ENCODE results near the gene BLNK. TPM values are rescaled to one million over a fixed set of nuclear protein-coding genes. Genes with fewer than 3 reads are reported as not detected.
"Not testable (repeated sequence)": the region's sequence is repeated elsewhere in the genome, so short reads cannot be mapped to it uniquely, and the experiment has no call there.

BLNK gene
- total and polyA plus RNA-seq, 9 donors, result 1.2 to 3.2 (median 1.6) TPM

DNA sequence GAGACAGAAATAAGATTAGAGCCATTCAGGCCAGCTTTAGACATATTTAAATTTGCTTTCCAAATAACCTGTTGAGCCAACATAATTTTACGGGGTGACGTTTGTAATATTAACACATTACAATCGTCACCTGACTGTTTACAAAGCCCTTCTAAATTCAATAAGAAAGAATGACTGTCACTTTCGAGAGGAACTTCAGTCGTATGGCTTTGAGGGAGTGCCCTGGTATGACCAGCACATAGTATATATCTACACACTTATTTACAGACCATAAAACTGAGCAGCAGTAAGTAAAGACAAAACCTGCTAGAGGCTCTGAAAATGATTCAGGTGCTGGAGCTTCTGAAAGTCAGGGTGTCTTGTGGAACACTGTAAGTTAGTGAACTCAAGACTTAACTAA is 62.4 kb downstream of the BLNK start:
- H3K4me3 ChIP-seq (ENCODE audit: low read length), result no peak overlapping the region
- H3K27me3 ChIP-seq (ENCODE audit: control insufficient read depth, insufficient read depth, low read length), result no peaks in the 10 kb centered on the region
- DNase-seq, result no peak
- no peaks in the 10 kb centered on the region for H3K4me1 ChIP-seq (ENCODE audit: control insufficient read depth, insufficient read depth, low read length)
- 90% methylated on average over 2 of the region's 5 CpGs for WGBS (ENCODE audit: insufficient coverage)
- no peak overlapping the region for H3K27ac ChIP-seq (ENCODE audit: low read length)
- H3K9me3 ChIP-seq (replicated peaks; ENCODE audit: control insufficient read depth, low read depth, low read length), result no peaks in the 10 kb centered on the region
- no peaks in the 10 kb centered on the region for H3K36me3 ChIP-seq (ENCODE audit: control insufficient read depth, insufficient read depth, low read length)

DNA sequence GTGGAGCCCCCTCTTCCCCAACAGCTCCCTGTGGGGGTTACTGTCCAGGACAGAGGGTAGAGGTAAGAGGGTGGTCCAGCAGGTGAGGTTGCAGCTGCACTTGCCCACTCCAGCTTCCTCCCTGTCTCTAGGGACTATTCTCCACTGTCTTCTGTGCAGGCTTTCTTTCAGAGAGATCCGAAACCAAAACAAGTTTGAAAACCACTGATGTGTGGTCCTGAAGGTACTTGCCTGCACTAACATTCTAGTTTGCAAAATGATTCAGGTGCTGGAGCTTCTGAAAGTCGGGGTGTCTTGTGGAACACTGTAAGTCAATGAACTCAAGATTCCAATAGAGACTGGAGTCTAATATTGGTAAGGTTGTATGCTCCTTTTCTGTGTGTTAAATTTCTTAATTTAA is 63.1 kb downstream of the BLNK start:
- H3K36me3 ChIP-seq (ENCODE audit: control insufficient read depth, insufficient read depth, low read length), result no peaks in the 10 kb centered on the region
- H3K27ac ChIP-seq (ENCODE audit: low read length), result no peak overlapping the region
- no peaks in the 10 kb centered on the region for H3K4me1 ChIP-seq (ENCODE audit: control insufficient read depth, insufficient read depth, low read length)
- no peaks in the 10 kb centered on the region for H3K27me3 ChIP-seq (ENCODE audit: control insufficient read depth, insufficient read depth, low read length)
- WGBS (ENCODE audit: insufficient coverage), result 71% methylated on average over 1 of the region's 2 CpGs
- no peak overlapping the region for H3K4me3 ChIP-seq (ENCODE audit: low read length)
- no peaks in the 10 kb centered on the region for H3K9me3 ChIP-seq (replicated peaks; ENCODE audit: control insufficient read depth, low read depth, low read length)
- DNase-seq, result no peak

DNA sequence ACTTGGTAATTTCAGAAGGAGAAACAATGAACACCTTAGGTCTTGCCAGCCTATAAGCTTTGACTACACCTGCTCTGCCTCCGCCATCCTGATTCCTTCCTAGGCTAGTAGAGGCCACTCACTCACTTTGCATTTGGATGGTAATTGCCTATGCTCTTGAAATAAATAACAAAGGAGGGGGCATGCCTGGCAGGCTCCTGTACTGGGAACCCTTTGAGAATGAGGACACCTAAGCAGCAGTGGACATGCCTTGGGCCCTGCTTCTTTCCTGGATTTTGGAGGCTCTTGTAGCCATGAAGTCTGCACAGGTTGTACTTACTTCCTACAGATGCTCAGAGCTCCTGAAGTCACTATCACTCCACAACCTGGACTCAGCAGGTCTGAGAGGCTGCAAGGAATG is 65.8 kb downstream of the BLNK start:
- Histone ChIP-seq H3K9me3 (replicated peaks; ENCODE audit: control insufficient read depth, low read depth, low read length) (no peaks in the 10 kb centered on the region), H3K27ac (ENCODE audit: low read length) (no peak overlapping the region), H3K4me1 (ENCODE audit: control insufficient read depth, insufficient read depth, low read length) (no peaks in the 10 kb centered on the region), H3K4me3 (ENCODE audit: low read length) (no peak overlapping the region), H3K36me3 (ENCODE audit: control insufficient read depth, insufficient read depth, low read length) (no peaks in the 10 kb centered on the region), H3K27me3 (ENCODE audit: control insufficient read depth, insufficient read depth, low read length) (no peaks in the 10 kb centered on the region)
- DNase-seq, result no peak
- WGBS (ENCODE audit: insufficient coverage), result no CpG with 5 or more reads among the region's 1 CpG

DNA sequence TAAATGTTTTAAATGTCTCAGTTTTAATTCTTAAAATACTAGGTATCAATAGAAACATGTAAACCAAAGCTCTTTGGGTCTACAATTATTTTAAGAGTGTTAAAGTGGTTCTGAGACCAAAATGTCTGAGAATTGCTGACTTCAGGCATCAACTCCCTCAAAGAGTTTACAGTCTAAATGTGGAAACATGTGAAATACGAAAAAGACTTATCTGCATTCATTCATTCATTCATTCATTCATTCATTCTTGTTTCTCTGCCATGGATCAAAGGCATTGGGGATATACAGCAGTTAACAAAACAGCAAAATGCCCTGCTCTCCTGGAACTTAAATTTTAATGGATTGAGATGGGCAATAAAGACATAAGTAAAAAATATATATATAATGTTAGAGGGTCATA is 69.8 kb downstream of the BLNK start:
- Histone ChIP-seq H3K27me3 (ENCODE audit: control insufficient read depth, insufficient read depth, low read length) (no peaks in the 10 kb centered on the region), H3K9me3 (replicated peaks; ENCODE audit: control insufficient read depth, low read depth, low read length) (no peaks in the 10 kb centered on the region), H3K36me3 (ENCODE audit: control insufficient read depth, insufficient read depth, low read length) (no peaks in the 10 kb centered on the region), H3K4me3 (ENCODE audit: low read length) (no peak overlapping the region), H3K27ac (ENCODE audit: low read length) (no peak overlapping the region), H3K4me1 (ENCODE audit: control insufficient read depth, insufficient read depth, low read length) (no peaks in the 10 kb centered on the region)
- DNase-seq, result no peak
- WGBS (ENCODE audit: insufficient coverage), result no CpG with 5 or more reads among the region's 1 CpG

DNA sequence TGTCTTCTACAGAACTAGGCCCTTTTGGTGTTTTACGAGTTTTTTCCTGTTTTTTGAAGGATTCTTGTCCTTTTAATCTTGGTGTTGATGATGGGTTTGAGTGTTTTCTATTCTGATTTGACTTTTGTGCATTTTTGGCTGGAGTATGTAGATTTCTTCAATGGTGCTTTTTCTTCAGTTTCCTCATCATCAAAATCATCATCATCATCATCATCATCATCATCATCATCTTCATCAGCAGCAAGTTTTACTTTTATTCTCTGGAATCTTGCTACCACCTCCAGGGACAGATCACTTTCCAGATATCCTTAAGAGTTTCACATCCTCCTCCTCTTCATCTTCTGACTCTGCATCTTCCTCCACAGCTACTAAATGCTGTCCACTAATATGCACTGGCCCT is 81.9 kb downstream of the BLNK start:
- not testable (repeated sequence) for H3K27me3 ChIP-seq (ENCODE audit: control insufficient read depth, insufficient read depth, low read length); H3K4me3 ChIP-seq (ENCODE audit: low read length); H3K4me1 ChIP-seq (ENCODE audit: control insufficient read depth, insufficient read depth, low read length); H3K36me3 ChIP-seq (ENCODE audit: control insufficient read depth, insufficient read depth, low read length); DNase-seq; H3K27ac ChIP-seq (ENCODE audit: low read length); H3K9me3 ChIP-seq (replicated peaks; ENCODE audit: control insufficient read depth, low read depth, low read length)
- no CpG with 5 or more reads among the region's 1 CpG for WGBS (ENCODE audit: insufficient coverage)

DNA sequence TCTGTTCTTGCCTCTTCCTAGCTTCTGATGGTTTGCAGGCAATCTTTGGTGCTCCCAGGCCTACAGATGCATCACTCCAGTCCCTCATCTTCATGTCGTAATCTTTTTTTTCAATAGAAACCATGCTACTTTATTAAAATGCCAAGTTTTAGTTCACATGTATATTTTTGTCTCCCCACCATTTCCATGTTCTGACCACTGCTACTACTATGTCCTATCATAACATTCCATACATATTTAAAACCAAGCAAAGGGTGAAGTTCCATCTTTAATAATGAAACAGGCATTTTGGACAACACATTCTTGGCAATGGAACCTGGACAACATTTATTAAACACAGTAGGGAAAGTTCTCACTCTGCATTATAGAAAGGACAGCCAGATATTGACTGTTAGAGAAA is 82.5 kb downstream of the BLNK start:
- no peaks in the 10 kb centered on the region for H3K27me3 ChIP-seq (ENCODE audit: control insufficient read depth, insufficient read depth, low read length)
- no peak overlapping the region for H3K4me3 ChIP-seq (ENCODE audit: low read length)
- no peaks in the 10 kb centered on the region for H3K4me1 ChIP-seq (ENCODE audit: control insufficient read depth, insufficient read depth, low read length)
- no peak overlapping the region for H3K27ac ChIP-seq (ENCODE audit: low read length)
- no peaks in the 10 kb centered on the region for H3K9me3 ChIP-seq (replicated peaks; ENCODE audit: control insufficient read depth, low read depth, low read length)
- no peaks in the 10 kb centered on the region for H3K36me3 ChIP-seq (ENCODE audit: control insufficient read depth, insufficient read depth, low read length)
- WGBS (ENCODE audit: insufficient coverage), result 82% methylated on average over 1 of the region's 1 CpG
- DNase-seq, result no peak

DNA sequence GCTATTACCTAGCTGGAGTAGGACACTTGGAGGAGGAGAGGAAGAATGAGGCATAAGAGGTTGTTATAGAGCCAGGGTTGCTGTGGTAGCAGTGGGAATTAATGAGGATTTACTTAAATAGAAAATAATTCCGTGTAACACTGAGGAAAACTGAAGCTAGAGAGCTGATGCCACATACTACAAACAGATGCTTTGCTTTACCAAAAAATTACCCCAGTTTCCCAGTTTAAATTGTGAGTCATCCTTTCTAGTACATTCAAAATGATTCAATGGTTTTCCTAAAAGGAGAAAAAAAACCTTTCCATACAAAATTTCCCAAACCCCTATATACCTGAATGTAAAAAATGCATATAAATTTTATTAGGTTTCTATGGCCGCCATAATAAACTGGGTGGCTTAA is 82.9 kb downstream of the BLNK start:
- WGBS (ENCODE audit: insufficient coverage), result no CpG with 5 or more reads among the region's 2 CpGs
- no peaks in the 10 kb centered on the region for H3K9me3 ChIP-seq (replicated peaks; ENCODE audit: control insufficient read depth, low read depth, low read length)
- no peaks in the 10 kb centered on the region for H3K4me1 ChIP-seq (ENCODE audit: control insufficient read depth, insufficient read depth, low read length)
- H3K4me3 ChIP-seq (ENCODE audit: low read length), result no peak overlapping the region
- no peak for DNase-seq
- no peaks in the 10 kb centered on the region for H3K27me3 ChIP-seq (ENCODE audit: control insufficient read depth, insufficient read depth, low read length)
- no peaks in the 10 kb centered on the region for H3K36me3 ChIP-seq (ENCODE audit: control insufficient read depth, insufficient read depth, low read length)
- H3K27ac ChIP-seq (ENCODE audit: low read length), result no peak overlapping the region

DNA sequence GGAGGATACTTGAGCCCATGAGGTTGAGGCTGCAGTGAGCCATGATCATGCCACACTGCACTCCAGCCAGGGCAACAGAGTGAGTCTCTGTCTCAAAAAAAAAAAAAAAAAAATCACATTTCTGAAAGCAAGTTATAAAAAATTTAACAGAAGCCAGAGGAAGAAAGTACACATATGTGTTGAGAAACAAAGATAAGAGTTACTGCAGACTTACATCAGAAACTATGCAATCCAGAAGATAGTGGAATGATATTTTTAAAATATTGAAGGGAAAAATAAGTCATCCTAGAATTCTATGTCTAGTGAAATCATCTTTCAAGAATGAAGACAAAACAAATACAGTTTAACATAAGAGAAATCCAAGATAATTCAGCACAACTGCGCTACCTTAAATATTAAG is 94.4 kb downstream of the BLNK start:
- H3K27ac ChIP-seq (ENCODE audit: low read length), result no peak overlapping the region

DNA sequence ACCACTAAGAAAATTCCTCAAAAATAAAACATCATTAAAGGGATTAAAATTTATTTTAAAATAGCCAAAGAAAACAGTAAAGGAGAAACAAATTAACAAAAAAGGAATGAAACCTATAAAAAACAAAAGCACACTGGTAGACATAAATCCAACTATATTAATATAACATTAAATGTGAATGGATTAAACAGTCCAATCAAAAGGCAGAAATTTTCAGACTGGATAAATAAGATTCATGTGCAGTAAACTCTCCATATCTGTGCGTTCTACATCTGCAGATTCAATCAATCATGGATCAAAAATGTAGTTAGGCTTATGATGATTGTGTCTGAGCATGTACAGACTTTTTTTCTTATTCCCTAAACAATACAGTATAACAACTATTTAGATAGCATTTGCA is 98.7 kb downstream of the BLNK start:
- H3K27me3 ChIP-seq (ENCODE audit: control insufficient read depth, insufficient read depth, low read length), result no peaks in the 10 kb centered on the region
- DNase-seq, result no peak
- H3K36me3 ChIP-seq (ENCODE audit: control insufficient read depth, insufficient read depth, low read length), result no peaks in the 10 kb centered on the region
- peaks cover 18% of the 10 kb centered on the region for H3K9me3 ChIP-seq (replicated peaks; ENCODE audit: control insufficient read depth, low read depth, low read length)
- H3K4me3 ChIP-seq (ENCODE audit: low read length), result no peak overlapping the region
- H3K4me1 ChIP-seq (ENCODE audit: control insufficient read depth, insufficient read depth, low read length), result no peaks in the 10 kb centered on the region
- no peak overlapping the region for H3K27ac ChIP-seq (ENCODE audit: low read length)
- WGBS (ENCODE audit: insufficient coverage), result no CpG with 5 or more reads among the region's 1 CpG

More for the DNA sequence above, 94.4 kb downstream of the BLNK start:
- WGBS (ENCODE audit: insufficient coverage), result no CpG with 5 or more reads among the region's 1 CpG
- Histone ChIP-seq H3K4me1 (ENCODE audit: control insufficient read depth, insufficient read depth, low read length) (no peaks in the 10 kb centered on the region), H3K36me3 (ENCODE audit: control insufficient read depth, insufficient read depth, low read length) (no peaks in the 10 kb centered on the region), H3K27me3 (ENCODE audit: control insufficient read depth, insufficient read depth, low read length) (no peaks in the 10 kb centered on the region), H3K4me3 (ENCODE audit: low read length) (no peak overlapping the region), H3K9me3 (replicated peaks; ENCODE audit: control insufficient read depth, low read depth, low read length) (peaks cover 8% of the 10 kb centered on the region)
- no peak for DNase-seq

DNA sequence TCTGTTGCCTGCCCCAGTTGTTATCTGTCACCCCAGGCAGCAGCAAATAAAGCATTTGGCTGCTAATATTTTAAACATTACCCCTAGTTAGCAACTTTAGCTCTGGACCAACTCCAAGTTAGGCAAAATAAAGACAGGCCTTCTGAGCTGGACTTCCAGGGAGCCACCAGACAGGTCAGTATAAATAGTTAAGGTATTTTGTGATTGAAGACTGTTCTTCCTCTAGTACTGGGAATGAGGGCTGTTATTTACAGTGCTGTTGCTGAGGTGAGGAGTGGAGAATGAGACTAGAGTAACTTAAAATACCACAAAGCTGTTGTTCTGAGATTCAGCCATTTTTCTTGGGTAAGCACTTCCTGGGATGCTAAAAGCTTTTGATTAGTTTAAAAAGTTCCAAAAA is 101.1 kb downstream of the BLNK start:
- Histone ChIP-seq H3K4me1 (ENCODE audit: control insufficient read depth, insufficient read depth, low read length) (no peaks in the 10 kb centered on the region), H3K4me3 (ENCODE audit: low read length) (no peak overlapping the region), H3K36me3 (ENCODE audit: control insufficient read depth, insufficient read depth, low read length) (no peaks in the 10 kb centered on the region), H3K9me3 (replicated peaks; ENCODE audit: control insufficient read depth, low read depth, low read length) (peaks cover 13% of the 10 kb centered on the region), H3K27me3 (ENCODE audit: control insufficient read depth, insufficient read depth, low read length) (no peaks in the 10 kb centered on the region), H3K27ac (ENCODE audit: low read length) (no peak overlapping the region)
- DNase-seq, result no peak

DNA sequence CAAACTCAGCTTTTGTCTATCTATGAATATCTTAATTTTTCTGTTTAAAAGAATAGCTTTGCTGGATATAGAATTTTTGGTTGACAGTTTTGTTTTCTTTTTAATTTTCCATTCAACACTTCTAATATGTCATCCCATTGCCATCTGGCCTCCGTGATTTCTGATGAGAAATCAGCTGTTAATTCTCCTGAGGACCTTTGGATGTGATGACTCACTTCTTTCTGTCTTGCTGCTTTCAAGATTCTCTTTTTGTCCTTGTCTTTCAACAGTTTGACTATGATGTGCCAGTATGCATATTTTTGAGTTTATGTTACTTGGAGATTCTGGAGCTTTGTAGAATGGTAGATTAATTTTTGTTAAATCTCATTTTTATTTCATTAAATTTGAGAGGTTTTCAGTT is 102.8 kb downstream of the BLNK start:
- peaks cover 11% of the 10 kb centered on the region for H3K9me3 ChIP-seq (replicated peaks; ENCODE audit: control insufficient read depth, low read depth, low read length)
- no peak overlapping the region for H3K4me3 ChIP-seq (ENCODE audit: low read length)
- no peaks in the 10 kb centered on the region for H3K27me3 ChIP-seq (ENCODE audit: control insufficient read depth, insufficient read depth, low read length)
- WGBS (ENCODE audit: insufficient coverage), result no CpG with 5 or more reads among the region's 1 CpG
- no peak for DNase-seq
- no peaks in the 10 kb centered on the region for H3K36me3 ChIP-seq (ENCODE audit: control insufficient read depth, insufficient read depth, low read length)
- no peak overlapping the region for H3K27ac ChIP-seq (ENCODE audit: low read length)
- H3K4me1 ChIP-seq (ENCODE audit: control insufficient read depth, insufficient read depth, low read length), result no peaks in the 10 kb centered on the region

Data from muscle of leg (tissue), 11 donors.